Activated T-helper 17 cell treated with anti-CD3 and anti-CD28 coated beads, Interleukin-2, amount 50 U/mL, for 72 hours (primary cell): ENCODE results near the gene PKP4. TPM values are rescaled to one million over a fixed set of nuclear protein-coding genes. Genes with fewer than 3 reads are reported as not detected.

ENCODE experiments used
- ATAC-seq: fragments of 150-1000 bp; cut with Tn5 transposase; replicated peaks from 2 replicates; pipeline ENCODE4 v1.10.0; 2021; ENCODE audit warnings: mild to moderate bottlenecking, moderate library complexity
- H3K27ac Mint-ChIP-seq: one replicate; pipeline ENCODE4 v1.8.0; 2022; ENCODE audit warnings: mixed read lengths
- H3K27me3 Mint-ChIP-seq: one replicate; pipeline ENCODE4 v1.8.0; 2022; ENCODE audit warnings: mixed read lengths
- H3K36me3 Mint-ChIP-seq: one replicate; pipeline ENCODE4 v1.8.0; 2022; ENCODE audit warnings: low read depth, mild to moderate bottlenecking, mixed read lengths
- H3K4me1 Mint-ChIP-seq: one replicate; pipeline ENCODE4 v1.8.0; 2022; ENCODE audit warnings: mixed read lengths
- H3K4me3 Mint-ChIP-seq: one replicate; pipeline ENCODE4 v1.8.0; 2022; ENCODE audit warnings: mild to moderate bottlenecking, mixed read lengths
- H3K9me3 Mint-ChIP-seq: one replicate; pipeline ENCODE4 v1.8.0; 2022; ENCODE audit warnings: mixed read lengths
- total RNA-seq, 2 donors: library from RNA; stranded (reverse); gene quantifications; one replicate each; pipeline ENCODE4 v1.2.3, GENCODE V29; 2022

PKP4 gene
- total RNA-seq, 2 donors from 2014 or later: 24.0 to 35.0 TPM

- Mint-ChIP-seq H3K27ac (no peak overlapping the region), H3K4me1 (no peaks in the 10 kb centered on the region), H3K27me3 (no peaks in the 10 kb centered on the region), H3K9me3 (no peaks in the 10 kb centered on the region), H3K36me3 (peaks cover 59% of the 10 kb centered on the region), H3K4me3 (no peak overlapping the region)
- no peak for ATAC-seq
These were observed 179.3 kb downstream of the PKP4 start for GRCh38 chr2:158635961-158636601.

- no peak overlapping the region for H3K27ac Mint-ChIP-seq
- no peaks in the 10 kb centered on the region for H3K27me3 Mint-ChIP-seq
- no peak for ATAC-seq
These were observed 180.6 kb downstream of the PKP4 start for GRCh38 chr2:158637357-158637756.

GRCh38 chr2:158644139-158644538 is 187.4 kb downstream of the PKP4 start:
- peaks cover 29% of the 10 kb centered on the region for H3K36me3 Mint-ChIP-seq
- H3K4me3 Mint-ChIP-seq: no peak overlapping the region
- no peak overlapping the region for H3K27ac Mint-ChIP-seq
- H3K9me3 Mint-ChIP-seq: no peaks in the 10 kb centered on the region
- no peak for ATAC-seq
- H3K27me3 Mint-ChIP-seq: no peaks in the 10 kb centered on the region
- H3K4me1 Mint-ChIP-seq: no peaks in the 10 kb centered on the region

More at GRCh38 chr2:158637357-158637756, 180.6 kb downstream of the PKP4 start:
- no peak overlapping the region for H3K4me3 Mint-ChIP-seq
- no peaks in the 10 kb centered on the region for H3K4me1 Mint-ChIP-seq
- peaks cover 51% of the 10 kb centered on the region for H3K36me3 Mint-ChIP-seq
- no peaks in the 10 kb centered on the region for H3K9me3 Mint-ChIP-seq

- H3K36me3 Mint-ChIP-seq: peaks cover 25% of the 10 kb centered on the region
- H3K4me1 Mint-ChIP-seq: no peaks in the 10 kb centered on the region
- H3K27ac Mint-ChIP-seq: no peak overlapping the region
- no peaks in the 10 kb centered on the region for H3K9me3 Mint-ChIP-seq
- no peak overlapping the region for H3K4me3 Mint-ChIP-seq
- H3K27me3 Mint-ChIP-seq: no peaks in the 10 kb centered on the region
- no peak for ATAC-seq
These were observed 188.5 kb downstream of the PKP4 start for GRCh38 chr2:158645299-158645698.

GRCh38 chr2:158647436-158648231 is 190.9 kb downstream of the PKP4 start:
- no peak overlapping the region for H3K4me3 Mint-ChIP-seq

GRCh38 chr2:158649846-158650245 is 193.1 kb downstream of the PKP4 start:
- Mint-ChIP-seq H3K4me3 (no peak overlapping the region), H3K36me3 (peaks cover 7% of the 10 kb centered on the region), H3K27me3 (no peaks in the 10 kb centered on the region), H3K4me1 (no peaks in the 10 kb centered on the region), H3K9me3 (no peaks in the 10 kb centered on the region), H3K27ac (no peak overlapping the region)
- ATAC-seq: no peak

More at GRCh38 chr2:158647436-158648231, 190.9 kb downstream of the PKP4 start:
- Mint-ChIP-seq H3K9me3 (no peaks in the 10 kb centered on the region), H3K27ac (no peak overlapping the region), H3K36me3 (peaks cover 15% of the 10 kb centered on the region), H3K4me1 (no peaks in the 10 kb centered on the region), H3K27me3 (no peaks in the 10 kb centered on the region)
- ATAC-seq: no peak

- Mint-ChIP-seq H3K9me3 (no peaks in the 10 kb centered on the region), H3K27me3 (no peaks in the 10 kb centered on the region), H3K4me1 (no peaks in the 10 kb centered on the region), H3K36me3 (peaks cover under 1% of the 10 kb centered on the region), H3K4me3 (no peak overlapping the region), H3K27ac (no peak overlapping the region)
- no peak for ATAC-seq
These were observed 194.1 kb downstream of the PKP4 start for GRCh38 chr2:158650646-158651357.

GRCh38 chr2:158651358-158652057 is 194.8 kb downstream of the PKP4 start:
- Mint-ChIP-seq H3K9me3 (no peaks in the 10 kb centered on the region), H3K27me3 (no peaks in the 10 kb centered on the region), H3K4me1 (no peaks in the 10 kb centered on the region), H3K27ac (no peak overlapping the region), H3K4me3 (no peak overlapping the region), H3K36me3 (no peaks in the 10 kb centered on the region)
- no peak for ATAC-seq

GRCh38 chr2:158655628-158656027 is 198.9 kb downstream of the PKP4 start:
- no peaks in the 10 kb centered on the region for H3K27me3 Mint-ChIP-seq
- peaks cover 10% of the 10 kb centered on the region for H3K4me1 Mint-ChIP-seq
- H3K27ac Mint-ChIP-seq: no peak overlapping the region
- peaks cover 7% of the 10 kb centered on the region for H3K36me3 Mint-ChIP-seq
- no peak for ATAC-seq
- no peaks in the 10 kb centered on the region for H3K9me3 Mint-ChIP-seq
- H3K4me3 Mint-ChIP-seq: no peak overlapping the region

- Mint-ChIP-seq H3K9me3 (no peaks in the 10 kb centered on the region), H3K36me3 (peaks cover 12% of the 10 kb centered on the region), H3K27me3 (no peaks in the 10 kb centered on the region), H3K27ac (no peak overlapping the region), H3K4me3 (no peak overlapping the region), H3K4me1 (peaks cover 10% of the 10 kb centered on the region)
- no peak for ATAC-seq
These were observed 199.9 kb downstream of the PKP4 start for GRCh38 chr2:158656492-158657229.

- H3K36me3 Mint-ChIP-seq: peaks cover 12% of the 10 kb centered on the region
- ATAC-seq: no peak
- no peaks in the 10 kb centered on the region for H3K9me3 Mint-ChIP-seq
- H3K27ac Mint-ChIP-seq: no peak overlapping the region
- H3K4me1 Mint-ChIP-seq: peaks cover 10% of the 10 kb centered on the region
- H3K4me3 Mint-ChIP-seq: no peak overlapping the region
- H3K27me3 Mint-ChIP-seq: no peaks in the 10 kb centered on the region
These were observed 201.6 kb downstream of the PKP4 start for GRCh38 chr2:158658396-158658795.

- Mint-ChIP-seq H3K9me3 (no peaks in the 10 kb centered on the region), H3K27me3 (no peaks in the 10 kb centered on the region)
These were observed 202.7 kb downstream of the PKP4 start for GRCh38 chr2:158659483-158659882.

GRCh38 chr2:158661231-158661630 is 204.5 kb downstream of the PKP4 start:
- peaks cover 27% of the 10 kb centered on the region for H3K36me3 Mint-ChIP-seq
- H3K9me3 Mint-ChIP-seq: no peaks in the 10 kb centered on the region
- H3K4me1 Mint-ChIP-seq: peaks cover 10% of the 10 kb centered on the region
- no peak for ATAC-seq
- no peak overlapping the region for H3K27ac Mint-ChIP-seq
- H3K4me3 Mint-ChIP-seq: no peak overlapping the region
- H3K27me3 Mint-ChIP-seq: no peaks in the 10 kb centered on the region

More at GRCh38 chr2:158659483-158659882, 202.7 kb downstream of the PKP4 start:
- H3K36me3 Mint-ChIP-seq: peaks cover 12% of the 10 kb centered on the region
- H3K4me1 Mint-ChIP-seq: peaks cover 10% of the 10 kb centered on the region
- ATAC-seq: peak; percentile 35
- H3K4me3 Mint-ChIP-seq: no peak overlapping the region
- no peak overlapping the region for H3K27ac Mint-ChIP-seq

GRCh38 chr2:158662421-158662820 is 205.7 kb downstream of the PKP4 start:
- peaks cover 10% of the 10 kb centered on the region for H3K4me1 Mint-ChIP-seq
- no peaks in the 10 kb centered on the region for H3K9me3 Mint-ChIP-seq
- ATAC-seq: no peak
- H3K4me3 Mint-ChIP-seq: no peak overlapping the region
- no peak overlapping the region for H3K27ac Mint-ChIP-seq
- H3K36me3 Mint-ChIP-seq: peaks cover 38% of the 10 kb centered on the region
- H3K27me3 Mint-ChIP-seq: no peaks in the 10 kb centered on the region
